ENCODE measurements around the gene C2CD2L.

GRCh38 chr11:119108857-119109221 is 1.7 kb downstream of the C2CD2L start:
- TF ChIP-seq EZH2 (IDR thresholded peaks at IDR 0.05; ENCODE audit: low read length, unreplicated experiment) (no peak), EZH2phosphoT487 (IDR thresholded peaks at IDR 0.05; ENCODE audit: borderline replicate concordance, low read length) (no peak)
- TF ChIP-seq, protein P1, sequence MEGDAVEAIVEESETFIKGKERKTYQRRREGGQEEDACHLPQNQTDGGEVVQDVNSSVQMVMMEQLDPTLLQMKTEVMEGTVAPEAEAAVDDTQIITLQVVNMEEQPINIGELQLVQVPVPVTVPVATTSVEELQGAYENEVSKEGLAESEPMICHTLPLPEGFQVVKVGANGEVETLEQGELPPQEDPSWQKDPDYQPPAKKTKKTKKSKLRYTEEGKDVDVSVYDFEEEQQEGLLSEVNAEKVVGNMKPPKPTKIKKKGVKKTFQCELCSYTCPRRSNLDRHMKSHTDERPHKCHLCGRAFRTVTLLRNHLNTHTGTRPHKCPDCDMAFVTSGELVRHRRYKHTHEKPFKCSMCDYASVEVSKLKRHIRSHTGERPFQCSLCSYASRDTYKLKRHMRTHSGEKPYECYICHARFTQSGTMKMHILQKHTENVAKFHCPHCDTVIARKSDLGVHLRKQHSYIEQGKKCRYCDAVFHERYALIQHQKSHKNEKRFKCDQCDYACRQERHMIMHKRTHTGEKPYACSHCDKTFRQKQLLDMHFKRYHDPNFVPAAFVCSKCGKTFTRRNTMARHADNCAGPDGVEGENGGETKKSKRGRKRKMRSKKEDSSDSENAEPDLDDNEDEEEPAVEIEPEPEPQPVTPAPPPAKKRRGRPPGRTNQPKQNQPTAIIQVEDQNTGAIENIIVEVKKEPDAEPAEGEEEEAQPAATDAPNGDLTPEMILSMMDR (conservative IDR thresholded peaks at IDR 0.05; ENCODE audit: low read depth, low read length): no peak

Data from PC-3 (cell line).